Trophoblast cell (in vitro differentiated cells and primary cell): ENCODE measurements around the gene CH25H.

Experiments
- DNase-seq, 2 donors: peaks; one replicate each; pipeline ENCODE4 v3.0.0-alpha.2; 2016
- H2AFZ ChIP-seq: 2 replicates; pipeline ENCODE4 v1.6.1; 2013; ENCODE audit warnings: low read length, moderate library complexity, mild to moderate bottlenecking; ENCODE audit not compliant: insufficient read depth, poor library complexity
- H2AK5ac ChIP-seq: 2 replicates; pipeline ENCODE4 v1.6.1; 2013; ENCODE audit warnings: mild to moderate bottlenecking, low read length
- H2BK120ac ChIP-seq: 2 replicates; pipeline ENCODE4 v1.6.1; 2013; ENCODE audit warnings: low read length, mild to moderate bottlenecking, moderate library complexity; ENCODE audit not compliant: insufficient read depth, poor library complexity
- H2BK12ac ChIP-seq: 2 replicates; pipeline ENCODE4 v1.6.1; 2013; ENCODE audit warnings: mild to moderate bottlenecking, low read length, moderate library complexity
- H2BK5ac ChIP-seq: 2 replicates; pipeline ENCODE4 v1.6.1; 2013; ENCODE audit warnings: low read length, low read depth, moderate library complexity, mild to moderate bottlenecking; ENCODE audit not compliant: poor library complexity
- H3K14ac ChIP-seq: 2 replicates; pipeline ENCODE4 v1.6.1; 2013; ENCODE audit warnings: mild to moderate bottlenecking, low read length
- H3K18ac ChIP-seq: 2 replicates; pipeline ENCODE4 v1.6.1; 2013; ENCODE audit warnings: mild to moderate bottlenecking, low read length
- H3K23ac ChIP-seq: 2 replicates; pipeline ENCODE4 v1.6.1; 2013; ENCODE audit warnings: low read length
- H3K27ac ChIP-seq: 2 replicates; pipeline ENCODE4 v1.5.1; 2013; ENCODE audit warnings: low read depth, mild to moderate bottlenecking, inconsistent platforms, low read length, moderate library complexity
- H3K27me3 ChIP-seq: 2 replicates; pipeline ENCODE4 v1.6.1; 2013; ENCODE audit warnings: inconsistent platforms, mild to moderate bottlenecking, low read length, moderate library complexity; ENCODE audit not compliant: insufficient read depth
- H3K36me3 ChIP-seq, 2 experiments: 1 replicate in 1 of 2; 2 replicates in 1 of 2; pipeline ENCODE4 v1.6.1; 2013; ENCODE audit warnings: low read length in 2 of 2, mild to moderate bottlenecking in 2 of 2, moderate library complexity in 1 of 2; ENCODE audit not compliant: insufficient read depth in 2 of 2, control insufficient read depth in 1 of 2
- H3K4ac ChIP-seq: 2 replicates; pipeline ENCODE4 v1.6.1; 2013; ENCODE audit warnings: low read depth, mild to moderate bottlenecking, low read length, moderate library complexity
- H3K4me1 ChIP-seq, 2 experiments: 1 replicate in 1 of 2; 2 replicates in 1 of 2; pipeline ENCODE4 v1.6.1; 2013; ENCODE audit warnings: low read length in 2 of 2, mild to moderate bottlenecking in 2 of 2, moderate library complexity in 1 of 2; ENCODE audit not compliant: insufficient read depth in 2 of 2, control insufficient read depth in 1 of 2
- H3K4me2 ChIP-seq: 2 replicates; pipeline ENCODE4 v1.6.1; 2013; ENCODE audit warnings: inconsistent platforms, mild to moderate bottlenecking, low read length, moderate library complexity
- H3K4me3 ChIP-seq: 2 replicates; pipeline ENCODE4 v1.5.1; 2013; ENCODE audit warnings: mild to moderate bottlenecking, low read depth, low read length, inconsistent platforms
- H3K79me1 ChIP-seq: one replicate; pipeline ENCODE4 v1.6.1; 2013; ENCODE audit warnings: low read length
- H3K79me2 ChIP-seq: 2 replicates; pipeline ENCODE4 v1.6.1; 2013; ENCODE audit warnings: low read length, mild to moderate bottlenecking; ENCODE audit not compliant: control insufficient read depth, insufficient read depth, poor library complexity
- H3K9ac ChIP-seq: 2 replicates; pipeline ENCODE4 v1.6.1; 2013; ENCODE audit warnings: mild to moderate bottlenecking, low read length
- H3K9me3 ChIP-seq: 2 replicates; pipeline ENCODE4 v1.6.1; 2013; ENCODE audit warnings: low read depth, mild to moderate bottlenecking, control low read depth, inconsistent platforms, low read length; ENCODE audit not compliant: insufficient read depth
- H4K12ac ChIP-seq: 2 replicates; pipeline ENCODE4 v1.6.1; 2013; ENCODE audit warnings: low read depth, mild to moderate bottlenecking, low read length, moderate library complexity
- H4K8ac ChIP-seq: 2 replicates; pipeline ENCODE4 v1.6.1; 2013; ENCODE audit warnings: low read depth, mild to moderate bottlenecking, low read length, moderate library complexity
- H4K91ac ChIP-seq: one replicate; pipeline ENCODE4 v1.6.1; 2013; ENCODE audit warnings: low read depth, mild to moderate bottlenecking, low read length, moderate library complexity
- WGBS: extraction: QIAGEN DNeasy Blood & Tissue Kit; methylation state at CpG from one replicate; pipeline ENCODE4 v1.1.7; 2013; ENCODE audit warnings: missing lambda C conversion rate; ENCODE audit not compliant: insufficient read length, insufficient coverage; ENCODE audit errors: extremely low coverage; 5-methylcytosine and 5-hydroxymethylcytosine counted together

The CH25H gene

GRCh38 chr10:89164920-89165319, 42.2 kb downstream of the CH25H start:
- Histone ChIP-seq H4K91ac (no peak overlapping the region), H3K23ac (no peak overlapping the region), H3K4me1 (no peaks in the 10 kb centered on the region), H3K36me3 (no peaks in the 10 kb centered on the region), H3K18ac (no peak overlapping the region), H3K4me3 (no peak overlapping the region), H3K27ac (no peak overlapping the region), H3K9ac (no peak overlapping the region), H3K4ac (no peak overlapping the region), H2AFZ (no peak overlapping the region), H4K12ac (no peak overlapping the region), H4K8ac (no peak overlapping the region), H3K9me3 (peaks cover 1% of the 10 kb centered on the region), H3K4me2 (no peak overlapping the region), H3K27me3 (no peaks in the 10 kb centered on the region), H2AK5ac (no peak overlapping the region), H2BK120ac (no peak overlapping the region), H2BK12ac (no peak overlapping the region), H3K79me1 (no peaks in the 10 kb centered on the region), H2BK5ac (no peak overlapping the region), H3K79me2 (no peaks in the 10 kb centered on the region), H3K14ac (no peak overlapping the region)
- DNase-seq, result no peak
- no CpG with 5 or more reads among the region's 4 CpGs for WGBS

DNA sequence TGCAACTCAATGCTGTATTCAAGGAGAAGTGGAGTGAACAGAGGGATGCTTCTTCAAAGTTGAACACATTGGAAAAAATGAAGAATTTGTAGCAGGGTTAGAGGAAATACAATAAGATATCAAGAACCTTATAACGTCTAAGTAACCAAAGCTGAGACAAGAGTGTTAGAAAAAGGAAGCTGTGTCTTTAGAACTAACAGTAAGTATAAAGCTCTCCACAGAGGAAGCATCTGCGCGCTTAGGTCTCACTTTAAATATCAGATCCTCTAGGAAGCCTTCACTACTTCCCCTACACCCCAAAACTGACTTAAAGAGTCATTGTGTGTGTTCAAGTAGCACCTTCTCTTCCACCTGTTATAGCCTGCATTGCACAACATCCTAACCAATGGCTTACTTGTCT, 43.0 kb downstream of the CH25H start:
- no peaks in the 10 kb centered on the region for H3K79me2 ChIP-seq
- H3K4me2 ChIP-seq, result no peak overlapping the region
- H3K79me1 ChIP-seq, result no peaks in the 10 kb centered on the region
- H2BK5ac ChIP-seq, result no peak overlapping the region
- no peak overlapping the region for H3K18ac ChIP-seq
- H3K27me3 ChIP-seq, result no peaks in the 10 kb centered on the region
- H3K4me3 ChIP-seq, result no peak overlapping the region
- H3K4me1 ChIP-seq, result no peaks in the 10 kb centered on the region
- no peak overlapping the region for H4K12ac ChIP-seq
- peaks cover 1% of the 10 kb centered on the region for H3K9me3 ChIP-seq
- H4K91ac ChIP-seq, result no peak overlapping the region
- H2BK12ac ChIP-seq, result no peak overlapping the region
- H3K23ac ChIP-seq, result no peak overlapping the region
- H4K8ac ChIP-seq, result no peak overlapping the region
- no peak overlapping the region for H2BK120ac ChIP-seq
- H2AFZ ChIP-seq, result no peak overlapping the region
- no peak overlapping the region for H2AK5ac ChIP-seq
- H3K4ac ChIP-seq, result no peak overlapping the region
- no peak overlapping the region for H3K9ac ChIP-seq
- no peak overlapping the region for H3K14ac ChIP-seq
- no peak for DNase-seq
- WGBS, result no CpG with 5 or more reads among the region's 3 CpGs
- H3K27ac ChIP-seq, result no peak overlapping the region
- no peaks in the 10 kb centered on the region for H3K36me3 ChIP-seq

- H2BK120ac ChIP-seq, result no peak overlapping the region
- no peaks in the 10 kb centered on the region for H3K79me1 ChIP-seq
- H3K9me3 ChIP-seq, result peaks cover 1% of the 10 kb centered on the region
- H2BK5ac ChIP-seq, result no peak overlapping the region
- H3K14ac ChIP-seq, result no peak overlapping the region
- no peak overlapping the region for H2AFZ ChIP-seq
- H3K23ac ChIP-seq, result no peak overlapping the region
- DNase-seq, result peak in 1 of 2 donors; percentile 18
- H3K27me3 ChIP-seq, result no peaks in the 10 kb centered on the region
- H2AK5ac ChIP-seq, result no peak overlapping the region
- no peaks in the 10 kb centered on the region for H3K36me3 ChIP-seq
- no peak overlapping the region for H4K91ac ChIP-seq
- peak overlapping the region; percentile 32 for H3K9ac ChIP-seq
- no peak overlapping the region for H3K4me3 ChIP-seq
- no CpG with 5 or more reads among the region's 6 CpGs for WGBS
- H4K12ac ChIP-seq, result no peak overlapping the region
- H3K79me2 ChIP-seq, result no peaks in the 10 kb centered on the region
- no peak overlapping the region for H3K27ac ChIP-seq
- H3K4me2 ChIP-seq, result no peak overlapping the region
- no peak overlapping the region for H3K18ac ChIP-seq
- H4K8ac ChIP-seq, result no peak overlapping the region
- no peak overlapping the region for H2BK12ac ChIP-seq
- no peak overlapping the region for H3K4ac ChIP-seq
- no peaks in the 10 kb centered on the region for H3K4me1 ChIP-seq
Observed at GRCh38 chr10:89163265-89163995, 43.7 kb downstream of the CH25H start.

DNA sequence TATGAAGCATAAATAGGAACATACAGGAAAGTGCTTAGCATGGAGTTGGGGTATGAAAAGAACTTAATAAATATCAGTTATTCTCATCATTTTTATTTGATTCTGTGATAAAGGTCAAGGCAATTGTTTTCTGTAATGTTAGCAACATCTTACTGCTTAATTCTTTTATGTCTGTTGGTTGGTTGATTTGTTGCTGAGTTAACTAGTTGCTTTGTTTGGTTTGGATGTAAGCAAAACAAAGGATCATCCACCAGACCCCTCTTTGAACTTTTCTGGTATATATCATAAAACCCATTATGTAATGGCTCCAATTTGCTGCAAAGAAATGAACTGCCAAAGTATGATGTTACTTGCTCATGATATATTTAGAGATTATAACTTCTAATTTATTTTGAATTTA, 44.5 kb downstream of the CH25H start:
- H3K4me2 ChIP-seq, result no peak overlapping the region

More for the DNA sequence above, 44.5 kb downstream of the CH25H start:
- H2BK5ac ChIP-seq, result no peak overlapping the region
- no peak overlapping the region for H3K18ac ChIP-seq
- H3K9ac ChIP-seq, result no peak overlapping the region
- DNase-seq, result no peak
- no peak overlapping the region for H3K23ac ChIP-seq
- H3K4me1 ChIP-seq, result no peaks in the 10 kb centered on the region
- no peak overlapping the region for H4K8ac ChIP-seq
- H3K79me2 ChIP-seq, result no peaks in the 10 kb centered on the region
- H2BK12ac ChIP-seq, result no peak overlapping the region
- H2AK5ac ChIP-seq, result no peak overlapping the region
- H3K14ac ChIP-seq, result no peak overlapping the region
- no peaks in the 10 kb centered on the region for H3K36me3 ChIP-seq
- H4K12ac ChIP-seq, result no peak overlapping the region
- no peaks in the 10 kb centered on the region for H3K27me3 ChIP-seq
- no peak overlapping the region for H3K4me3 ChIP-seq
- H3K4ac ChIP-seq, result no peak overlapping the region
- no peaks in the 10 kb centered on the region for H3K79me1 ChIP-seq
- H3K27ac ChIP-seq, result no peak overlapping the region
- no peak overlapping the region for H2AFZ ChIP-seq
- no peak overlapping the region for H4K91ac ChIP-seq
- no peak overlapping the region for H2BK120ac ChIP-seq
- H3K9me3 ChIP-seq, result peaks cover 1% of the 10 kb centered on the region
